Hindlimb muscle (tissue), 1 donor: ENCODE measurements around the gene IL23R. TPM values are rescaled to one million over a fixed set of nuclear protein-coding genes. Genes with fewer than 3 reads are reported as not detected.
"Not testable (repeated sequence)": the region's sequence is repeated elsewhere in the genome, so short reads cannot be mapped to it uniquely, and the experiment has no call there.

Experiments
- DNase-seq: peaks from one replicate; pipeline ENCODE4 v3.0.0-alpha.2; 2013
- polyA plus RNA-seq: library from polyadenylated mRNA; unstranded; fragments of 120-200 nt; gene quantifications from one replicate; pipeline ENCODE4 v1.2.1, GENCODE V29; 2013; ENCODE audit not compliant: insufficient read length

The IL23R gene
- polyA plus RNA-seq, 1 donor, result not detected

DNA sequence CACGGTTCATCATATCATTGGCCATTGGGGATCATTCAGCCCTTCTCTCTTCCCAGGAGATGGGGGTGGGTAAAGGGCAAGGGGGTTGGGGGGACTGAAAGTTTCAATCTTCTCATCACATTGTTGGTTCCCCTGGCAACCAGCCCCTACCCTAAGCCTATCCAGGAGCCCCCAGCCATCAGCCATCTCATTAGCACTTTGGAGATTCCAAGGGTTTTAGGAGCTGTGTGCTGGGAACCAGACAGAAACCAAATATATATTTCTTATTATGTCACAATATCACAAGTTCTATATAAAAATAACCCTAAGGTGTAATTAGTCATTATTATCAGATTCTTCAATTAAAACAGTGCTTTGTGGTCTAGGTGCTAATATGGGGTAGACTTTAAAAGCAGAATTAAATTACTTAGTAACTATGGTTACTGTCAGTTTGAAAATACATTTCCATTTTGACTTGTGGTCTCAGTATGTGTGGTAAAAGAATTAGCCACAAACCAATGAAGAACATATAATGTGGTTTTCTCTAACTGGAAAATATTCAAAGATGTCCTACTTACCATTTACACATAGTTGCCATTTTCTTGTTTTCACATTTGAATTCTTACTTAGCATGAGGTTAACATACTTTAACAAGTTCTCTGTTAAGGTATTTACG, 28.1 kb downstream of the IL23R start:
- DNase-seq, result no peak

DNA sequence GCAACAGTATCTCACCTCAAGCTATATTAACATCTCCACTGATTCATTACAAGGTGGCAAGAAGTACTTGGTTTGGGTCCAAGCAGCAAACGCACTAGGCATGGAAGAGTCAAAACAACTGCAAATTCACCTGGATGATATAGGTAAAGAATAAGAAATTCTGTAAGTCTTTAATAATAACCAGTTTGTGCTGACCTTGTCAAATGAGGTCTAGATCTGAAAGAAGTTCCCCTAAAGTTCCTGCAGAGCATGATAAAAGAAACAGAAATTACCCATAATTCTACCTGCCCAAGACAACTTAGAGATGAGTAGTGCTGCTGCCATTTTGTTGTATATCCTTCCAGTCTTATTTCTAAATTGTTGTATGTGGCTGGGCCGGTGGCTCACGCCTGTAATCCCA, 34.5 kb downstream of the IL23R start:
- DNase-seq, result no peak

DNA sequence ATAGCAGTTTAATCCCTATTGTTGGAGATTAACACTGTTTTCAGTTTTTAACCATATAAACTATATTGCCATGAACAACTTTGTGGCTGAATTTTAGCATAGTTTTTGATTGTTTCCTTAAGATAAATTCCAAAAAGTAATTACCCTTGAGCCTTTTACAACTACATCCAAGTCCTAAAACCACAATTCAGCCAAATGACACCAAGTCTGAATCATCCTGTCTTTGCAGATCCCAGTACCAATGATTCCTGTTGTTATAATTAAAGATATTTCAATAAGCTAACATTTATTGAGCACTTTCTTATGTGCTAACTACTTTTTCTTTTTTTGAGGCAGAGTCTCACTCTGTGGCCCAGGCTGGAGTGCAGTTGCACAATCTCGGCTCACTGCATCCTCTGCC, 35.6 kb downstream of the IL23R start:
- no peak for DNase-seq

DNA sequence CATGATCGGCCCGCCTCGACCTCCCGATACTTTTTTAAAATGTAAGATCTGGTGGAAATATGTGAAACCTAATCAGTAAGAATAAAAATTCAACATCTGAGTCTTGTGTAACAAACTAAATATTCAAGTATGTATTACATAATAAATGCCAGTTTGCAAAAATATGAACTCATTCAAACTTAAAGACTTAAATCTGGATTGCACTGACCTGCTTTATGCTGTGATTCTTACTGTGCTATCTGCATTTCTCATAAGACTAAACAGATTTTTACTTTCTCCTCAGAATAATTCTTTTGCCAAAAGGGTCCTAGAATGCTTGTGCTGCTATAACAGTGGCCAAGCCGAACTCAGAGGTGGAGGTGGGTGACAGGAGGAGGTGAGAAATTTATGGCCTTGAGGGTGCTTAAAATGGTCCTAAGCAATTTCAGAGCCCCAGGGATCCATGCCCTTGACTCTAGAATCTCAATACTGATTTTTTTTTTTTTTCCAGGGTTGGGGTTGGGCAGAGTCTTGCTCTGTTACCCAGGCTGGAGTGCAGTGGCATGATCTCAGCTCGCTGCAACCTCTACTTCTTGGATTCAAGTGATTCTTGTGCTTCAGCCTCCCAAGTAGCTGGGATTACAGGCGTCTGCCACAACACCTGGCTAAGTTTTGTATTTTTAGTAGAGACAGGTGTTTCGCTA, 38.2 kb downstream of the IL23R start:
- no peak for DNase-seq

DNA sequence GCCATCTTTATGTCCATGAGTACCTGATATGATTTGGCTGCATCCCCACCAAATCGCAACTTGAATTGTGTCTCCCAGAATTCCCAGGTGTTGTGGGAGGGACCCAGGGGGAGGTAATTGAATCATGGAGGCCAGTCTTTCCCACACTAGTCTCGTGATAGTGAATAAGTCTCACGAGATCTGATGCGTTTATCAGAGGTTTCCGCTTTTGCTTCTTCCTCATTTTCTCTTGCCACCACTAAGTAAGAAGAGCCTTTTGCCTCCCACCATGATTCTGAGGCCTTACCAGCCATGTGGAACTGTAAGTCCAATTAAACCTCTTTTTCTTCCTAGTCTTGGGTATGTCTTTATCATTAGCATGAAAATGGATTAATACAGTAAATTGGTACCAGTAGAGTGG, 41.1 kb downstream of the IL23R start:
- DNase-seq, result not testable (repeated sequence)

DNA sequence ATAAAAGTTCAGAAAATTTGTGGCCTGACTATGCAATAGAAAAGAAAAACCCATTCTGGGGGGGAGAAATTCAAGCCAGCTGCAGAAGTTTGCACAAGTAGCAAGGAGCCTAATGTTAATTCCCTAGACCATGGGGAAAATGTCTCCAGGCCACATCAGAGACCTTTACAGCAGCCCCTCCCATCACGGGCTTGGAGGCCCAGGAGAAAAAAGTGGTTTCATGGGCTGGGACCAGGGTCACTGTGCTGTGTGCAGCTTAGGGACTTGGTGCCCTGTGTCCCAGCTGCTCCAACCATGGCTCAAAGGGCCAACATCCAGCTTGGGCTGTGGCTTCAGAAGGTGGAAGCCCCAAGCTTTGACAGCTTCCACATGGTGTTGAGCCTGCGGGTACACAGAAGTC, 42.0 kb downstream of the IL23R start:
- DNase-seq, result no peak

DNA sequence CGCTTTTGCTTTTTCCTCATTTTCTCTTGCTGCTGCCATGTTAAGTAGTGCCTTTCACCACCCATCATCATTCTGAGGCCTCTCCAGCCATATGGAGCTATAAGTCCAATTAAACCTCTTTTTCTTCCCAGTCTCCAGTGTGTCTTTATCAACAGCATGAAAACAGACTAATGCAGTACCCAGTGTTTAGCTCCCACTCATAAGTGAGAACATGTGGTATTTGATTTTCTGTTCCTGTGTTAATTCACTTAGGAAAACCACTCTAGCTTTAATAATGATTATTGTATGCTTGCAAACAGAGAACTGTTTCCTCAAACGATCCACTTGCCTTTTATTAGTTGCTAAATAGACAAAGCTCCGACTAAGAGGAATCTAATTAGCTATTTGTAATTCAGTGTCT, 43.3 kb downstream of the IL23R start:
- DNase-seq, result no peak

DNA sequence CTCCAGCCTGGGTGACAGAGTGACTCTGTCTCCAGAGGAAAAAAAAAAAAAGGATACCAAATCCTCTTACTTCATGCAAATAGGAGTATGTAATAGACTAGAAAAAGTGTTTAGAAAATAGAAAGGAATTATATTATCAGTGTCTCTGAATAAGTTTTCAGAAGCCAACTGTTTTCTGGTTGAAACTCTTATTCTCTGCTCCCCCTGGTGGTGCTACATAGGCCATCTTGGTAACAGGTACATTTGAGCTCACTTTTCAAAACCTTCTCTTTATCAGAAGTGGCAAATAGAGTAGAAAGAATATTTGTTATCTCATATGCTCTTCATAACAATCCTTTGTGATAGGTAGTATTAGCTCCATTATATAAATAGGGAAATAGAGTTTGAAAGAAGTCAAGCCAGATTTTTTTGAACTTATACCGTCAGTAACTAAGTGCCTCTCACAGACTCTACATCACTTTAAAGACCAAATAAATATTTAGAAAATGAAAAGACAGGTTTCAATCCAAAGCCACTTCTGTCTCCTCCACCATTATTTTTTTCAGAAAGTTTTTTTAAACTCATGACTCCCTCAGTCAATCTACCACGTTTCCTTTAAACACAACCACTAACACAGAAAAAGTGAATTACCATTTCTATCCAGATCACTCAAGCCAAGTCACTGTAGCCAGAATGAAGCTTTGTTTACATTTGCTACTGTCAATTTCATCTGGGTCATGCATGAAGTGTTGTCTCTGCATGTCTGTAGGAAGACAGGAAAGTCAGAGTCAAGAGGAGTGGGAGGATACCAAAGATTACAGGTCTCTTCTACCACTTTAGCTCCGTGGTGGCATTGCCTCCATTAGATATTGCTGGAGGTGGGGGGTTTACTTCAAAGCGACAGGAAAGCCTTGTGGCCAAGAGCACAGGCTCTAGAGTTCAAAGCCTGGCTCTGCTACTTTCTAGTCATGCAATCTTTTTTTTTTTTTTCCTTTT, 45.6 kb downstream of the IL23R start:
- DNase-seq, result no peak

DNA sequence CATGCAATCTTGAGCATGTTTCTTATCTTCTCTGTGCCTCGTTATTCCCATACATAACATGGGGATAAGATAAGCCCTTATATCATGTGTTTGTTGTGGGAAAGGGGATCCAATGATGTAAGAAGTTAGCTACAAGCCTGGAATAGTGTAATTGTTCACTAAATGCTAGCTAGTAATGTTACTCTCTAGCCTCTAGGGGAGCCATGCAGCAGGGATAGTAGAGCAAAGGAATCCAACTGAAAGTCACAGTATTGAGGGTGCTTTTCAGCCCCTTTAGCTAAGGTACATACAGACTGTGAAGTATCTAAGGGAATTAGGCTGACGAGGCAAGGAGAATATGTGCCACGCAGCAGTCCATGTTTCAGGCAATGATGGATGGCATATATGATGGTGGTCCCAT, 46.9 kb downstream of the IL23R start:
- DNase-seq, result no peak

DNA sequence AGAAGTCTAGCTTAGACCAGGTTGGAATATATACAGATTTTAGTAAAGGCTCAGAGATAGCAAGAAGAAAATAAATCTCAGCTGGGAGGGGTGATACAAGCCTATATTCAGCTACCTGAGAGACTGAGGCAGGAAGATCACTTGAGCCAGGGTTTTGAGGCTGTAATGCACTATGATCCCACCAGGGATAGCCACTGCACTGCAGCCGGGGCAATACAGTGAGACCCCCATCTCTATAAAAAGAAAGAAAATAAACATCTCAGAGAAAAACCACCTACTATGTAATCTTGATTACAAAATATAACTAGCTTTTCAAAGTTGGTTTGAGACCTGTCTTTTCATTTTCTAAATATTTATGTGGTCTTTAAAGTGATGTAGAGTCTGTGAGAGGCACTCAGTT, 47.7 kb downstream of the IL23R start:
- no peak for DNase-seq

DNA sequence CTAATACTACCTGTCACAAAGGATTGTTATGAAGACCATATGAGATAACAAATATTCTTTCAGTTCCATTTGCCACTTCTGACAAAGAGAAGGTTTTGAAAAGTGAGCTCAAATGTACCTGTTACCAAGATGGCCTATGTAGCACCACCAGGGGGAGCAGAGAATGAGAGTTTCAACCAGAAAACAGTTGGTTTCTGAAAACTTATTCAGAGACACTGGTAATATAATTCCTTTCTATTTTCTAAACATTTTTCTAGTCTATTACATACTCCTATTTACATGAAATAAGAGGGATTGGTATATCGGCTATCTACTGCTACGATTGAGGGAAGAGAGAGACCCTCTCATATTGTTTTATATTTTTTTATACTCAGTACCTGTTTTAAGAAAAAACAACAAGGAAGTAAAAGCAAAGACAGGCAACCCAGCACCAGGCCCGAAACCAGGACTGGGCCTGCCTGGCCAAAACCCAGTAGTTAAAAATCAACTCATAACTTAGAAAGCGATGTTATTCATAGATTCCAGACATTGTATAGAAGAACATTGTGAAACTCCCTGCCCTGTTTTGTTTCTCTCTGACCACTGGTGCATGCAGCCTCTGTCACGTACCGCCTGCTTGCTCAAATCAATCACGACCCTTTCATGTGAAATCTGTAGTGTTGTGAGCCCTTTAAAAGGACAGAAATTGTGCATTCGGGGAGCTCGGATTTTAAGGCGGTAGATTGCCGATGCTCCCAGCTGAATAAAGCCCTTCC, 48.3 kb downstream of the IL23R start:
- DNase-seq, result peak; percentile 15

DNA sequence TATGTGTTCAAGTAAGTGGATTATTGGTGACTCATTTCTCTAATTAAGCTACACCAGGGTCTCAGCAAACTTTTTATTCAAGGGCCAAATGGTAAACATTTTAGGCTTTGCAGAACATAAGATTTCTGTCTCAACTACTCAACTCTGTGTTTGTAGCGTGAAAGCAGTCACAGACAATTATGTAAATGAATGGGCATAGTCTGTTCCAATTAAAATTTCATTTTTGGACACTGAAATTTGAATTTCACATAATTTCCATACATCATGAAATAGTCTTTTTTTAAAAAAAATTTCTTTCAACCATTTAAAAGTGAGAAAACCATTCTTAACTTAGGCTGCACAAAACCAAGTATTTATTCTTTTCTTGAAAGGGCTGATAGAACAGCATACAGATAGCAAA, 50.1 kb downstream of the IL23R start:
- DNase-seq, result no peak

DNA sequence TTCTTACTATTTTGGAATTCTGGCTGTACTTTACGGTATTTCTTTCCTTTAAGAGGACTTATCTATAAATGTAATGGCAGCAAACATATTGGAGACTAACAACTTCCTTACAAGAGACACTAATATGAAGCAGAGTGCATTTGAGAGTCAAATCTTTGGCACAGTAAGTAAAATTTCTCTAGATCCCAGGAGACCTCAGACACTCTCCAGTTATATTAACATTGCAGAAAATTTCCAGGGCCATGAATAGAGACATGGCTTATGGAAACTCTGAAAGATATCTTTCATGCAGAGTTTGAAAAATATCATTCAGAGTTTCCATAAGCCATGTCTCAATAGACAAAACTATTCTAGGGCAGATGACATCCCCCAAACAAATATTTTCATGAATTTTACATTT, 51.2 kb downstream of the IL23R start:
- DNase-seq, result peak; percentile 17

DNA sequence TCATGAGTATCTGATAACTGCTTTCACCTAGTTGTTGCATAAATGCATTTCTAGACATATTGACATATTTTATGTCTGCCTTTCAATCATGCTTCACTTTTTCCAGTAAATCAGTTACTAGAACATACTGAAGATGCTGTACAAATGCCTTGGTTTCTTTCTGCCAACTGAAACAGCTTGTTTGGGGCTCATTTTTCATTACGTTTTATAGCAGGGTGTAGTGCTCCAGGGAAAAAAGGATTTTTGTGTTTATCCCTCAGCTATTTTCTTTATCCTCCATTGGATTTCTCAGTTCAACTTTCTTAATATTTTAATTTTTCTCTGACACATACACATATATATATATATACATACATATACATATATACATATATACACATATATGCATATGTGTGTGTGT, 51.7 kb downstream of the IL23R start:
- no peak for DNase-seq

DNA sequence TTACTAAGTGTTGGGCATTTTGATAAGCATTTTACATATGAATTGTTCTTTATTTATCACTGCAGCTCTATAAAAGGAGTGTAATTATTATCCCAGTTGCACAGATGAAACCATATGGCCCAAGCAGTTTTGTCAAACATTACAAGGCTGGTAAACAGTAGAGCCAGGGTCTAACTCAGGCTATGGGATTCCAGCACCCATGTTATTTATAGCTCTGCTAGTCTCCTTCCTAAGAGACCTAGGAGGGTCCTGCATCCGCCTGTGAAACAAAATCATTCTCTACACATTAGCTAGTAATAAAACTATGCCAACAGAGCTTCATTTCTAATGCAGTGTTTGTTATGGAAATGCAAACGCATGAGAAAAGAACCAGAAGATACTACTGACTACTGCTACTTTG, 58.6 kb downstream of the IL23R start:
- no peak for DNase-seq

DNA sequence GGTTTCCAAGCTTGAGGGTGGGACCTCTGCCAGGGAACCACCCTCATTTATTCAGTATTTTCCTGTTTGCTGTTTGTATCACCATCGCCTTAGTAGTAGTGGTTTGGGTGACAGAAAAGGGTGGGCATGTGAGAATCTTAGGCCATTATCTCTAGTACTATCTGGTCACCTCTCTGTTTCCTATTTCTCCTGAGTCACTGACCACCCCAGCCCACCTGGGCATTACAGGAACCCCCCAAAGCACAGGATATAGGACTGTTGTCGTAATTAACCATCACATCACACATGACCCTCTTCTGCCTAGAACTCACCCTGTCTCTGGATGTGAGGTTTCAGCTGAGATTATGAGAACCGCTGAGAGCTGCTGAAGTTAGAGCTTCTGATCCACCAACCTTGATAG, 60.4 kb downstream of the IL23R start:
- no peak for DNase-seq

DNA sequence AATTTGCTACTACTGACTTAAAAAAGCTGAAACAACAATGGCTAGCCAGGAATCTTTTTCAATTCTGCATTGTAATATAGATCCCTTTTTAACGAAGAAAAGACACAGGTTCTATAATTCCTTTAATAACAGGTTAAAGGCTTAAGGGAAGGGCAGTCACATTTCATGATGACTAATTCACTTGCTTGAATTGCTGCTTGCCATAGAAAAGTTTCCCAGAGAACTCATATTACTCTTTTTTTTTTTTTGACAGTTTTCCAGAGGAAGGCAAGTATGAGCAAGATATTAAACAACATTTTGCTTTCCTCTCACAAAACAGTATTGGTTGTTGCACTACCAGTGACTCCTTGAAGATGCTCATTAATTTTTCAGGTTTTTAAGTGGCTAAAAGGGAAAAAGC, 60.9 kb downstream of the IL23R start:
- no peak for DNase-seq

DNA sequence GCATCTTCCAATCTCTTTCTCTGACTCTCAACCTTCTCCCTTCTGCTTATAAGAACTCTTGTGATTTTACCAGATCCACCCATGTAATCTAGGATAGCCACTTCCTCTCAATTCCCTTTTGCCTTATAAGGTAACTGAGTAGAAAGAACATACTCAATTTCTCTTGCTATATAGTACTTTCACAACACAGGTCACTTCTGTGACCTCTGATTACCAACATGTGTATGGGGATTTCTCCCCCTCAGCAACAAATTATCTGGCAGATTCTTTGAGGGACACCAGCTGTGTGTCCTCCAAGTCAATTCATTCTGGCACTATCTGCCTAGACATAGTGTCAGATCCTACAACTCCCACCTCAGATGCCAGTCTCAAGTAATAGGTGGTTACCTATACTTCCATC, 62.5 kb downstream of the IL23R start:
- no peak for DNase-seq

DNA sequence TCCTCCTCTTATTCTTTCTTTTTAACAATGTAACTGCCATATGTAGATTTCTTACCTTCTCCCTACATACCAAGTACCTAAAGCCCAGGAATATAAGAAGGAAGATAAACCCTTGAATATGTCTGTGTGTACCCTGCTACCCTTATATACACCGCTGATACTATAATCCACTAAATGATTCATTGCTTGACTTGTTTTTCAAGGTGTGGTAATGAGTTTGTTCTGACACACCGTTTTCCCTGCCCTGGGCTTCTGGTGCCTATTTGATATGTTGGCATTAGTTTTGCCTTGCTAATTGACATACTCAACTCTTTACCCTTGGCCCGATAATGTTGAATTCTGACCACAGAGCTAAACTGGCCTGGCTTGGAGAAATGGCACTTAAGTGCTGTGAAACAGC, 64.3 kb downstream of the IL23R start:
- no peak for DNase-seq

DNA sequence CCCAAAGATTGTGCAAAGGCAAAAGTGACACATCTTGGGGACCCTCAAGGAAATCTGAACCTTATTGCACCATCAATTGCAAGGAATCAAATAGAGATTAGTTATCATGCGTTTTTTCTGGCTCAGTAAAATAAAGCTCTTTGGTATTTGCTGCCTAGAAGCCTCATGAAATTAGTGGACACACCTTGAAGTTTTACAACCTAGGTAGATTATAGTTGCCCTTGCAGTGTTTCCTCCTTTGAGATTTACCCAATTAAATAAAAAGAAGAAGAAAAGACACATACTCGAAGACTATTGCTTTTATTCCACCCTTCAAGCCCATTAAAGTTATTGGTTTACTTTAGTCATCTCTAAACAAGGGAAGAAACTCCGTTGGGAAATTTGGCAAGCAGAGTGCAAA, 70.0 kb downstream of the IL23R start:
- DNase-seq, result no peak

DNA sequence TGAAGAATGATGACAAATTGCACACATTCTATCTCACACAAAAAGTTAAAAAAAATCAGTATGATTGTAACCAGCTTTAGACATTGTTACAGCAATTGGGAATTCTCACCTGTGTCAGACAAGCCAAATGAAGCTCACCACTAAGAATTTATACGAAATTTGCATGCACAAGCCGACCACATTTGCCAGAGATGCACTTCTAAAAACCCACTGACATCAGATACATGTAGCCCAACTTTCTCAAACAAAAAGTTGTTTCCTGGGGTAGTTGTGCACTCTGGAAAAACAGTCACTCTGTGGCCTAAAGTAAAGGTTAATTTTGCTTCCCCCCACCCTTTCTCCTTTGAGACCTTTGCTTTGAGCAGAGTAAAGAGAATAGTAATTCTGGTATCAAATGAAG, 73.5 kb downstream of the IL23R start:
- DNase-seq, result no peak

DNA sequence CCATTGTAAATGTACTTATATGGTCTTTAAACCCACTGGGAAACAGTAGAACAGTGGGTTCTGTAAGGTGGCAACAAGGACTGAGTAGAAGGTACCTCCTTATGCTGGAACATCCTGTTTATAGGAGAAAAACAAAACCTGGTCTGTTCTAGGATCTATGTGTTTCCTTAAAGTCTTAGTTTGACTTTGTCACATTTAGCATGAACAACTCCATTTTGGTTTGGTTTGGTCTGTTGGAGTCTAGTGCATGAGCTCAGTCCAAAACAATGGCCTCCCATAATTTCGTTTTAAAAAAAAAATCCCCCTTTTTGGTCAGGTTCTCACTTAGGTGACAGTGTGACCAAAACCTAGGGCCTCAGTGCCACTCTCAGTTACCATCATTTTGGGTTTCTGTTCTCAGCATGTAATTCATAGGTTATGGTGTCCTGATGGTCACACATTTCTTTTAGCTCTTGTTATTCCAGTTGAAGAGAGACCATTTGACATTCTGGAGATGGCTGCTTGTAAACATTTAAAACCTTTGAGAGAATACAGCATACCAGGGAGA, 75.0 kb downstream of the IL23R start:
- no peak for DNase-seq

DNA sequence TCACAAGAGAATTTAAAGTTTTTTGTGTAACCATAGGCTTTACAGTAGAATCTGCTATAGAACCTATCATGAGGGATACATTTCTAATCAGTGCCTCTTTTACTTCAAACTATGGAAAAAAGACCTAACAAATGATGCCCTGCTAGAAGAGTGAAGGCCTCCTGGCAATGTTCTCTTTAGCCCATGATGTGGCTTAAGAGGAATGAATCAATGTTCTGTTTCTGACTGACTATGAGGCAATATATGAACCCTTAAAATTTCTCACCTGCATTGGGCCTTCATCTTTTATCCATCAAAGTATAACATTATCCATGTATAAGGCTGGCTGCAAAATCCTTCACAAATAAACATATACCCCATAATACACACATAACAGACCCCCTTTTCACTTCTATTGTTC, 75.8 kb downstream of the IL23R start:
- no peak for DNase-seq
